ENCODE measurements around the gene RAP1GAP2. TPM values are rescaled to one million over a fixed set of nuclear protein-coding genes. Genes with fewer than 3 reads are reported as not detected.

The RAP1GAP2 gene
- total RNA-seq, 1 donor: 29.3 TPM

DNA sequence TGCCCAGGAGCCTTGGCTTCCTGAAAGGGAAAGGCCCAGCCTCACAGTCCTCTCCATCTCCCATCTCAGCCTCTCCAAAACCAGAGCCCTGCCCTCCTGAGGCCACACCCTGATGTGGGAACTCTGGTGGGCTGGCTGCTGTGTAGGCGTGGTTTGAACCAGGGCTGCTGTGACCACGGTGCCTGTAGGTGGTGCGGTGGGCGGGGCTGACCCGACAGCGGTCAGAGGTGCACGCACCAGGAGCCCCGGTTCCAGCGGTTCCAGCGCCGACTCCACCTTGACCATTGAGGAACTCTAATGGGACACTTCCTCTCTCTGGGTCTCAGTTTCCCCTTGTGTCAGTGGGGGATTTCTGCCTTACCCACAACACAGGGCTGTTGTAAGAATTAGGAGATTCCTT is 2.4 kb downstream of the RAP1GAP2 start:
- Histone ChIP-seq H3K4me1 (ENCODE audit: insufficient read depth, low read length) (peaks cover 72% of the 10 kb centered on the region), H3K4me3 (ENCODE audit: low read length) (no peak overlapping the region), H3K9me3 (ENCODE audit: low read depth, low read length) (no peaks in the 10 kb centered on the region), H3K27me3 (ENCODE audit: insufficient read depth, low read length) (no peaks in the 10 kb centered on the region)

DNA sequence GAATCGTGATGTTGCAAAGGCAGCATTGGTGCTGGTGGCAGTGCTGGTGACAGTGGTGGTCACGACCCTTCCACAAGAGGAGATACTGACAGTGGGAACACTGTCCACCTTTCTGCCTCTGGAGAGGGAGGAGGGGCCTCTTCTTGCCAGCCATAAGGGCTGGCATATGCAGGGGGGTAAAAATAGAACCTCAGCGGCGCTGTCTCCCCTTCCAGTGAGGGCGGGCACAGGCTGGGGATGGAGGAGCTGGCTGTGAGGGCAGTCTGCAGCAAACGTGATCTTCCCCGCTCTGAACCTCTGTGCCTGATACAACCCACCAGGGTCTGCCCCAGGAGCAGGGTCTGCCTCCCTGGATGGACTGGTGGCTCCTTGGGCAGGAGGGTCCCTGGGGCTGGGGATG is 3.4 kb downstream of the RAP1GAP2 start:
- H3K9me3 ChIP-seq (ENCODE audit: low read depth, low read length): no peaks in the 10 kb centered on the region

DNA sequence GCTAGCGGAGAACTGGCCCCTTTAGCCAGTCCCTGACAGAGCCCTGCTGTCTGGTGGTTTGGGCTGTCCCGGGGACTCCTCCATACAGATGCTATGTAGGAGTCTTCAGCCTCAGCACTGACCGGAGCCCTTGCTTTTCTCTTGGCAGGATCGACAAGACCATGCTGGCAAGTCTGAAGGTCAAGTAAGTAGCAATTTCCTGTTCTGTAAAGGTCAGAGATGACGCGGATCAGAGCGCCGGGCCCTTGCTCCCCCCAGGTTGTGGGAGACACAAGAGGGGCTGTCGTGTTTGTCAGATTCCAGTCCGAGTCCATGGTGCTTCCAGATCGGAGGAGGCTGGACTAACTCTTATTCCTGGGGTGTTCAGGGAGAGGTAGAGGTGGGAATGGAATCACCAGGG is 4.1 kb downstream of the RAP1GAP2 start:
- Histone ChIP-seq H3K27me3 (ENCODE audit: insufficient read depth, low read length) (no peaks in the 10 kb centered on the region), H3K4me3 (ENCODE audit: low read length) (no peak overlapping the region), H3K4me1 (ENCODE audit: insufficient read depth, low read length) (peaks cover 59% of the 10 kb centered on the region), H3K9me3 (ENCODE audit: low read depth, low read length) (no peaks in the 10 kb centered on the region)

More for the DNA sequence above, 3.4 kb downstream of the RAP1GAP2 start:
- Histone ChIP-seq H3K27me3 (ENCODE audit: insufficient read depth, low read length) (no peaks in the 10 kb centered on the region), H3K4me1 (ENCODE audit: insufficient read depth, low read length) (peaks cover 67% of the 10 kb centered on the region), H3K4me3 (ENCODE audit: low read length) (no peak overlapping the region)

DNA sequence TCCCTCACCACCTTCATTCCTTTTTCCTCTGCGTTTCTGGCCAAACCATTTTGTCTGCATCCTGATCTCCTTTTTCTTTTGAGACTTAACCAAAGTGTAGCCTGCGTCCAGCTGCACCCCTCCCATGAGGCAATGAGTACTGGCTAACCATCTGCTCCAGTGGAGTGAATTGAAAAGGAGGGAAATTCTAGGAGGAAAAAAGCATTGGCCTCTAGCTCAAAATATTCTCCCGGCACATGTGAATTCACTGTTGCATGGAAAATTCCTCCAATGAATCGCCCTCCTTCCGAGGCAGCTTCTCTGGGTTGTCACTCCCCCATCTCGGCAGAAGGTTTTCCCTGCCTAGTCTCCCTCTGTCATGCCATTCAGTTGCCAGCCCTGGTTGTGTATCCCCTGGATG is 5.6 kb downstream of the RAP1GAP2 start:
- H3K4me1 ChIP-seq (ENCODE audit: insufficient read depth, low read length): peaks cover 53% of the 10 kb centered on the region
- no peaks in the 10 kb centered on the region for H3K27me3 ChIP-seq (ENCODE audit: insufficient read depth, low read length)
- no peaks in the 10 kb centered on the region for H3K9me3 ChIP-seq (ENCODE audit: low read depth, low read length)
- no peak overlapping the region for H3K4me3 ChIP-seq (ENCODE audit: low read length)

DNA sequence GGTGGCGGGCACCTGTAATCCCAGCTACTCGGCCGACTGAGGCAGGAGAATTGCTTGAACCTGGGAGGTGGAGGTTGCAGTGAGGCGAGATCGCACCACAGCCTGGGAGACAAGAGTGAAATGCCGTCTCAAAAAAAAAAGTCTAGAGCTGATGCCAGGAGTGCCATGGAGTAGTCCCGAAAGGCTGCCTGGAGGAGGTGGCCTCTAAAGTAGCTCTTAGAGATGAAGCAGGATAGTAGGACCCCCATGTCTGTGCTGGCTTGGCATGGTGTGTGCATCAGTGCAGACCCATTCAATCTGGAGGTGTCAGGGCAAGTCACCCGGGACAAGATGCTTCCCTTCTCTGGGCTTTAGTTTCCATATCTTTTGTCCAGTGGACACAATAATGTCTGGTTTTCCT is 6.3 kb downstream of the RAP1GAP2 start:
- H3K27me3 ChIP-seq (ENCODE audit: insufficient read depth, low read length): no peaks in the 10 kb centered on the region
- peaks cover 45% of the 10 kb centered on the region for H3K4me1 ChIP-seq (ENCODE audit: insufficient read depth, low read length)
- no peaks in the 10 kb centered on the region for H3K9me3 ChIP-seq (ENCODE audit: low read depth, low read length)
- no peak overlapping the region for H3K4me3 ChIP-seq (ENCODE audit: low read length)

DNA sequence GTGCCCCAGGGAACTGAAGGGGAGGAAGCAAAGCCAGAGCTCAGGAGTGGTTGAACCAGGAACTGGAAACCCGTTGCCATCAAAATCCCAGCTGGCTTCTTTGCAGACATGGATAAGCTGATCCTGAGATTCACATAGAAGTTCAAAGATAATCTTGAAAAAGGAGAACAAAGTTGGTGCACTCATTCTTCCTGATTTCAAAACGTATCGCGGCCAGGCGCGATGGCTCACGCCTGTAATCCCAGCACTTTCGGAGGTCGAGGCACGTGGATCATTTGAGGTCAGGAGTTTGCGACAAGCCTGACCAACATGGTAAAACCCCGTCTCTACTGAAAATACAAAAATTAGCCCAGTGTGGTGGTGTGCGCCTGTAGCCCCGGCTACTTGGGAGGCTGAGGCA is 7.1 kb downstream of the RAP1GAP2 start:
- no peak overlapping the region for H3K4me3 ChIP-seq (ENCODE audit: low read length)
- H3K4me1 ChIP-seq (ENCODE audit: insufficient read depth, low read length): peaks cover 37% of the 10 kb centered on the region
- H3K27me3 ChIP-seq (ENCODE audit: insufficient read depth, low read length): no peaks in the 10 kb centered on the region
- H3K9me3 ChIP-seq (ENCODE audit: low read depth, low read length): no peaks in the 10 kb centered on the region

DNA sequence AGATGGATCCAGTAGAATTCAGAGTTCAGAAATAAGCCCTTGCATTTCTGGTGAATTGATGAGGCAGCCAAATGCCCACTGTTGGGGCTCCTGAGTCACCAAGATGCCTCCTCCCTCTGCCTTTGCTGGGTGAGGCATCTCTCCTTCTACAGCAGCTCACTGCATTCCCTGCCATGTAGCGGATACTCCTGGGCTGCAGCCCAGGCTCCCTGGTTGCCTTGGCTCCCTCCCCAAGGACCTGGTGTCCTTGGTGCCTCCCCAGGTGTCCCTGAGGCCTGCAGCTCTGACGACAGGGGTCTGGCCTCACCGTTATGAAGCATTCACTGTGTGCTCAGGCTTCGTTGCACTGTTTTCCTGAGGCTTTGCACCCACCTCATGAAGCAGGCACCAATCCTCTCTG is 7.7 kb downstream of the RAP1GAP2 start:
- no peak overlapping the region for H3K4me3 ChIP-seq (ENCODE audit: low read length)
- peaks cover 31% of the 10 kb centered on the region for H3K4me1 ChIP-seq (ENCODE audit: insufficient read depth, low read length)
- no peaks in the 10 kb centered on the region for H3K9me3 ChIP-seq (ENCODE audit: low read depth, low read length)

DNA sequence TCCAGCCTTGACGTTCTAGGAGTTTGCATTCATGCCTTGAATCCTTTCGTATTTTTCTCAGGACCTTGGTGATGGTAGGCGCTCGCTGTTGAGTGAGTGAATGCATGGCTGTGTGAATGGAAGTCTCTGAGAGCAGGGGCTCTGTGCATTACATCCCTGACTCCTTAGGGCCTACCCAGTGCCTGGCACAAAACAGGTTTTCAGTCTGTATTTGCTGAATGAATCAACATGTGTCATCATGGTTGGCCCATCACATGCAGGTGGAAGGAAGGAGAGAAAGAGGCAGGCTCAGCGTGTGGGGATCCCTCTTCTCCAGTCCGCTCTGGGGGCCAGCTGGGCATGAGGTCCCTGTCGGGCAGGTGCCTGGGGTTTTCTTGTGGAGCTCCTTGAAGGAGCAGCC is 8.7 kb downstream of the RAP1GAP2 start:
- no peaks in the 10 kb centered on the region for H3K27me3 ChIP-seq (ENCODE audit: insufficient read depth, low read length)
- H3K4me3 ChIP-seq (ENCODE audit: low read length): no peak overlapping the region
- no peaks in the 10 kb centered on the region for H3K9me3 ChIP-seq (ENCODE audit: low read depth, low read length)
- H3K4me1 ChIP-seq (ENCODE audit: insufficient read depth, low read length): peaks cover 22% of the 10 kb centered on the region

More for the DNA sequence above, 7.7 kb downstream of the RAP1GAP2 start:
- no peaks in the 10 kb centered on the region for H3K27me3 ChIP-seq (ENCODE audit: insufficient read depth, low read length)

DNA sequence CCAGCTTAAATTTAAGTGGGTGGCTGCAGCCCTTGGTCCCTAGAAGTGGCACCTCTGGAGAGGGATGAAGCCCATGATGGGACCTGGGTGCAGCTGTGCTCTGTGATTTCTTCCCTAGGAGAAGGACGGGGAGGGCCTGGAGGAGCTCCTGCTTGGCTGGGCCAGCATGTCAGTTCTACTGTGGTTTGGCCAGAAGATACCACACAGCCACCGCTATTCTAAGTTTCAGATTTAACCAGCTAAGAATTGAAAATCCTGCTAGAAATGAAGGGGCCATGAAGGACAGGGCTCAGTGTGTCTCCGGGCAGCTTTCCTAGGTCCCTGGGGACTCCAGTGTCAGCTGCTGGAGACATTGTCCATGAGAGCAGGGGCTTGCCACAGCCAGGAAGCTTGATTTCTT is 9.7 kb downstream of the RAP1GAP2 start:
- Histone ChIP-seq H3K9me3 (ENCODE audit: low read depth, low read length) (no peaks in the 10 kb centered on the region), H3K4me3 (ENCODE audit: low read length) (no peak overlapping the region), H3K4me1 (ENCODE audit: insufficient read depth, low read length) (peaks cover 21% of the 10 kb centered on the region), H3K27me3 (ENCODE audit: insufficient read depth, low read length) (no peaks in the 10 kb centered on the region)

DNA sequence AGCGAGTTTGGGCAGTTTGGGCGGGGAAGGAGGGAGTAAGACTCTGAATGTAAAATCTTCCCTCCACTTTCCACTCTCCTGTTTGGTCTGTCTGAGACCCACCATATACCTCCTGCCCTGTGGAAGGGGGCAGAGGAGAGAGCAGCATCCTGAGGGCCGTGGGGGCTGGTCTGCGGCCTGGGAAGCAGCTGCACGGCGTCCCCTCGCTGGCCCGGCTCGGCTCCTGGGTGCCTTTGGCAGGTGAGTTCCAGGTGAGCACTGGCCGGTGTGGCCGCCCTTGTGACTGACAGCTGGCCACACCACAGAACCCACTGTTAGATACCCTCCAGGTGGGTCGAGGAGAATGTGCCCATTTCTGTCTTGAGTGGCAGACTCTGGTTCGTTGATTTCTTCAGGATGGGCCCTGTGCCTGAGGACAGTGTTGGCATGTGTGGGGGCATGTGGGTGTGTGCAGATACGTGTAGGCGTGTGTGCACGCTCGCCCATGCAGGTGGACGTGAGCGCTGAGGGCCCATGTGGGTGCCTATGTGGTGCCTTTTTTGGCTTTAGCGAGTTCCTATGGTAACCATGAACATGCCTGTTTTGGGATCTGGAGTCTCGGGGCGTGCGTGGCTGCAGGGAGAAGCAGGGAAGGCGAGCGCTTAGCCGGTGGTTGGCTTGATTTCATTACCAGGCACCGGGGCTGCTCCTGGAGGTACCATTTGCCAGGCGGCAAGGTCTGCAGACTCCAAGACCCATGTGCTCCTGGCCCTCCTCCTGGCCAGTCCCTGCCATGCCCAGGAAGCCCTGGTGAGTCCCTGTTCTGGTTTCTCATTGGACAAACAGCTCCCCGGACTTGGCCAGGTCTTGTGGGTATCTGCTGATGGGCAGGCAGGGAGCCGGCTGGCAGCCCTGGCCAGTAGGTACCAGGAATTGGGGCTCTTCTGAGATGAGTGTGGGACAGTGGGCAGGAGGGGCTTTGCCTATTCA is 12.4 kb downstream of the RAP1GAP2 start:
- Histone ChIP-seq H3K27me3 (ENCODE audit: insufficient read depth, low read length) (no peaks in the 10 kb centered on the region), H3K9me3 (ENCODE audit: low read depth, low read length) (no peaks in the 10 kb centered on the region), H3K4me3 (ENCODE audit: low read length) (no peak overlapping the region), H3K4me1 (ENCODE audit: insufficient read depth, low read length) (peaks cover 26% of the 10 kb centered on the region)

DNA sequence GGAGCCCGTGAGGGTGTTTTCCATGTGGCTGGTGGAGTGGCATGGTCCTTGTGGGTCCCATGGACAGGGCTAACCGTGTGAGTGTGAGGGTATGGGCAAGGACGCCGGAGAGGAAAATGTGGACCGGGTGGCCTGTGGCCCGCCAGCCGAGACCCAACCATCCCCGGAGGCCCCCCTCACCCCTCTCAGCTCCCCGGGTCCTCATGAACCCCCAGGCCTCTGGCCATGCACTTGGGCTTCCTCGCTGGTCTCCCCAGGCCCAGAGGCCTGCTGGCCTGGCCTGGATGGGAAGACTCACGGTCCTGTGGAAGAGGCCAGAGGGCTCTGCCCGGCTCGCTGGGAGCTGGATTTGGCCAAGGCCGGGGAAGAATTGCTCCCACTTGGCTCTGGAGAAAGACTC is 13.1 kb downstream of the RAP1GAP2 start:
- Histone ChIP-seq H3K4me1 (ENCODE audit: insufficient read depth, low read length) (peaks cover 28% of the 10 kb centered on the region), H3K27me3 (ENCODE audit: insufficient read depth, low read length) (no peaks in the 10 kb centered on the region), H3K4me3 (ENCODE audit: low read length) (no peak overlapping the region), H3K9me3 (ENCODE audit: low read depth, low read length) (no peaks in the 10 kb centered on the region)

DNA sequence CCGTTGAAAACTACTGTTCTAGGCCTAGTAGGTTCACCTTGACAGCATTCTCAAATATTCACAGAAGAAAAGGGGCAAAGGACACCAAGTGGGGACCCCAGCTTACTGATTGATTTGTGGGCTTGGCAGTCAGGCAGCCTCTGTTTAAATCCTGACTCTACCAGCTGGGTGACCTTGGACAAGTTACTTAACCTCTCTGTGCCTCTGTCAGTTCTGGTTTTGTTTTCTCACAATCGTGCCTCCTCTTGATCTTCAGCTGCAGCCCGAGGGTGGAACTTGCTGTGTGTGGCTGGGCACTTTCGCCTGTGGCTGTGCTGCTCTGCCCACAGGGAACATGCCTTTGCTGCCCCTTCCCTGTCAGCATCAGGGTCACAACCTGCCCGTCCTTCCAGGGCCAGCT is 17.8 kb downstream of the RAP1GAP2 start:
- Histone ChIP-seq H3K9me3 (ENCODE audit: low read depth, low read length) (no peaks in the 10 kb centered on the region), H3K4me1 (ENCODE audit: insufficient read depth, low read length) (peaks cover 58% of the 10 kb centered on the region), H3K27me3 (ENCODE audit: insufficient read depth, low read length) (no peaks in the 10 kb centered on the region), H3K4me3 (ENCODE audit: low read length) (peak overlapping the region; percentile 12)

DNA sequence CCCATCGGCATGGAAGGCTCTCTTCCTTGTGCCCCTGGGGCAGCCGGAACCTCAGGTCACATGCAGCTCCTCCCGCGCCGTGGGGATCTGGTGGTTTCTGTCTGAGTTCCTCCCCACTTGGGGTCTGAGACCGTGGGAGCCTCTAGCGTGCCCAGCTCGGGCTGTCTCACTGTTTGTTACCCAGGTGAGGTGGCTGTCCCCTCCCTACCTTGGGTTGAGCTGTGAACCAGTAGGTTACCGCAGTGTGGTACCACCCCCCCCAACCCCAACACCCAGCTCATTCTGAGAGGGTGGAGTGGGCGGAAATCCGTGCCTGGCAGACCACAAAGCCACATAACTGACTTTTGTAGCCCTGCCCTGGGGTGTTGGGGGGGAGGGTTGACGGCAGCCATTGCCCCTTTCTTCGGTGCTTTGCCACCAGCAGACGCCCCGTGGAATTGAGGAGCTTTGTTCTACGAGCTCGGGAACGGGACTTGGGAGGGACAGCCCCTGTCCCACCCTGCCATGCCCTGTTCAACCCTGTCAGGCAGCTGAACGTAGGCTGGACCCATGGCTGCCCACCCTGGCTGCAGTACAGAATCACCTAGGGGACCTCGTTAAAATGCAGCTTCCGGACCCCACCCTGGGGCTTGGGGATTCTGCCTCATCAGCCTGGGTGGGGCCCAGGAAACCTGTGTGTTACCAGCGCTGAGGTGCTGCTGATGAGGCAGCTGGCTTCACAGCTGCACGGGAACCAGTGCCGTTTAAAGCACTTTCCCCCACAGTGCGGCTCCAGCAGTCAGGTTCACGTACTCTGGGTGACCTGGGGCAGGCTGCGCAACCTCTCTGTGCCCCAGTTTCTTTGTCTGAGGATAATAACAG is 18.5 kb downstream of the RAP1GAP2 start:
- H3K9me3 ChIP-seq (ENCODE audit: low read depth, low read length): no peaks in the 10 kb centered on the region
- H3K4me3 ChIP-seq (ENCODE audit: low read length): peak overlapping the region; percentile 12
- no peaks in the 10 kb centered on the region for H3K27me3 ChIP-seq (ENCODE audit: insufficient read depth, low read length)
- H3K4me1 ChIP-seq (ENCODE audit: insufficient read depth, low read length): peaks cover 64% of the 10 kb centered on the region

DNA sequence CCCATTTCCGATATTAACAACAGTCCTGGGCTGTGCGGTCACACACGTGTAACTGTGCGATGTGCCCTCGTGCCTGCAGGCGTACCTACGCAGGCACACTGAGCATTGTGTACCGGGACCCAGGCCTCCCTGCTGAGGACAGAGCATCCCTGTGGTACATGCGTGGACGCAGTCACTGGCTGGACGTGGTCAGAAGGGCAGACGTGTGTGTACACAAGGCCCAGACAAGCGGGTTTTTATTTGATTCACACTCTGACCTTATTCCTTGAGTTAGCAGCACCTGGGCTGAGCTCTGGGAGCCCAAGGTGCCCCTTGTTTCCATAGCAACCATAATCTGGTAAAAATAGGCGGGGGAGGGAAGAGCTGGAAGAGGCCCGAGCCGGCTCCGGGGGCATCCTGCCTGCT is 19.5 kb downstream of the RAP1GAP2 start:
- Histone ChIP-seq H3K27me3 (ENCODE audit: insufficient read depth, low read length) (no peaks in the 10 kb centered on the region), H3K9me3 (ENCODE audit: low read depth, low read length) (no peaks in the 10 kb centered on the region), H3K4me3 (ENCODE audit: low read length) (no peak overlapping the region), H3K4me1 (ENCODE audit: insufficient read depth, low read length) (peaks cover 75% of the 10 kb centered on the region)

DNA sequence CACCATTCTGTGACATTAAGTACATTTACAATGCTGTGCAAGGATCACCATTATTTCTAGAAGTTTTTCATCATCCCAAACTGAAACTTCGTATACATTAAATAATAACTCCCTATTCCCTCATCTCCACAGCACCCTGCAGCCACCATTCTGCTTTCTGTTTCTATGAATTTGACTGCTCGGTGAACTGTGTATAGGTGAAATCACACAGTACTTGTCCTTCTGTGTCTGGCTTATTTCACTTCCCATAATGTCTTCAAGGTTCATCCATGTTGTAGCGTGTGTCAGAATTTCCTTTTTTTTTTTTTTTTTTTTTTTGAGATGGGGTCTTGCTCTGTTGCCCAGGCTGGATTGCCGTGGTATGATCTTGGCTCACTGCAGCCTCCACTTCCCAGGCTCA is 20.4 kb downstream of the RAP1GAP2 start:
- Histone ChIP-seq H3K4me3 (ENCODE audit: low read length) (no peak overlapping the region), H3K4me1 (ENCODE audit: insufficient read depth, low read length) (peaks cover 79% of the 10 kb centered on the region), H3K9me3 (ENCODE audit: low read depth, low read length) (no peaks in the 10 kb centered on the region), H3K27me3 (ENCODE audit: insufficient read depth, low read length) (no peaks in the 10 kb centered on the region)

Data from mononuclear cell (primary cell).